GM23248 (cell line): ENCODE data around the gene SEPHS2.

Source experiments
- EZH2 ChIP-seq: fragments of 200-600 bp; sonication (generic); IDR thresholded peaks from 2 replicates; pipeline ENCODE4 v1.6.1; 2018; ENCODE audit warnings: antibody characterized with exemption, mild to moderate bottlenecking; ENCODE audit not compliant: insufficient read depth, poor library complexity, severe bottlenecking
- EZH2phosphoT487 ChIP-seq: fragments of 200-600 bp; sonication (generic); IDR thresholded peaks from 2 replicates; pipeline ENCODE4 v1.6.1; 2018; ENCODE audit warnings: antibody characterized with exemption, moderate library complexity, mild to moderate bottlenecking, low read depth; ENCODE audit not compliant: insufficient read depth

DNA sequence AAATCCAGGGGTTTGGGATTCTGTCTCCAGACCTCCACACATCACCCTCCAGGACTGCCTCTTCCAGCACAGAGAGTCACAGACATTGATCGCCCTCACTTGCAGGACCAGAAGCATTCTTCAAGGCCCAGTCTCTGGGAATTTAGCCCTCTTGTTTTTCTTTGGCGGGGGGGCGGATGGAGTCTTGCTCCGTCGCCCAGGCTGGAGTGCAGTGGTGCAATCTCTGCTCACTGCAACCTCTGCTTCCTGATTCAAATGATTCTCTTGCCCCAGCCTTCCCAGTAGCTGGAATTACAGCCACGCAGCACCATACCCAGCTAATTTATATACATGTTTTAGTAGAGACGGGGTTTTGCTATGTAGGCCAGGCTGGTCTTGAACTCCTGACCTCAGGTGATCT lies 18.4 kb upstream of the SEPHS2 start:
- TF ChIP-seq EZH2 (no peak), EZH2phosphoT487 (no peak)
